B cell (primary cell): ENCODE results near the gene CBL. TPM values are rescaled to one million over a fixed set of nuclear protein-coding genes. Genes with fewer than 3 reads are reported as not detected.

Experiments used
- ATAC-seq: fragments of 200-7000 bp; cut with Tn5 transposase; one replicate; pipeline ENCODE4 v1.10.0; 2021; ENCODE audit warnings: low read depth, mild to moderate bottlenecking, moderate number of reproducible peaks, moderate library complexity
- CTCF ChIA-PET: fragments of 350-600 bp; sonication (Branson Sonifier 250); formaldehyde crosslinking; loops from one replicate; lab custom pipeline; 2021; ENCODE audit warnings: antibody characterized with exemption, inconsistent platforms; lab: Charles Lee
- POLR2A ChIA-PET: fragments of 350-600 bp; sonication (Branson Sonifier 250); formaldehyde crosslinking; loops from one replicate; lab custom pipeline; 2021; ENCODE audit warnings: antibody characterized with exemption; lab: Charles Lee
- DNase-seq: peaks from one replicate; pipeline ENCODE4 v3.0.0; 2013
- H2AFZ ChIP-seq: 2 replicates; pipeline ENCODE4 v1.6.1; 2012; ENCODE audit warnings: mild to moderate bottlenecking, low read depth, low read length; ENCODE audit not compliant: insufficient read depth, poor library complexity, severe bottlenecking
- H3K27ac ChIP-seq, 2 donors: 1 replicate in 1 of 2; 2 replicates in 1 of 2; pipeline ENCODE4 v1.5.1; 2012 to 2013; ENCODE audit warnings: low read length in 2 of 2, mild to moderate bottlenecking in 2 of 2, moderate library complexity in 1 of 2
- H3K27me3 ChIP-seq, 4 experiments: fragments of 200-600 bp in 1 of 4; sonication (generic) in 1 of 4; replicated peaks in 1 of 4; 1 replicate in 2 of 4; 2 replicates in 2 of 4; pipeline versions ENCODE4 v1.6.1 to v1.7.0; 2013 to 2016; ENCODE audit warnings: low read length in 3 of 4, mild to moderate bottlenecking in 2 of 4, mixed read lengths in 1 of 4, moderate library complexity in 1 of 4; ENCODE audit not compliant: insufficient read depth in 4 of 4, control insufficient read depth in 3 of 4; ENCODE audit errors: control extremely low read depth in 1 of 4
- H3K36me3 ChIP-seq, 2 experiments: replicated peaks in 1 of 2; 1 replicate in 1 of 2; 2 replicates in 1 of 2; pipeline versions ENCODE4 v1.6.1 to v1.7.1; 2013; ENCODE audit warnings: low read length in 1 of 2; ENCODE audit not compliant: insufficient read depth in 2 of 2, control insufficient read depth in 1 of 2; ENCODE audit errors: control extremely low read depth in 1 of 2, extremely low read depth in 1 of 2
- H3K4me1 ChIP-seq, 2 donors: fragments of 200-600 bp in 1 of 2; sonication (generic) in 1 of 2; 1 replicate in 1 of 2; 2 replicates in 1 of 2; pipeline versions ENCODE4 v1.5.1 to v1.6.1; 2013 to 2017; ENCODE audit warnings: low read length in 2 of 2; ENCODE audit not compliant: control insufficient read depth in 2 of 2, insufficient read depth in 2 of 2
- H3K4me2 ChIP-seq: replicated peaks from 2 replicates; pipeline ENCODE3; 2012; ENCODE audit warnings: mild to moderate bottlenecking, low read depth, low read length; ENCODE audit not compliant: poor library complexity, severe bottlenecking
- H3K4me3 ChIP-seq, 5 experiments: fragments of 200-600 bp in 1 of 5; sonication (generic) in 1 of 5; 1 replicate in 3 of 5; 2 replicates in 2 of 5; pipeline versions ENCODE4 v1.5.1 to v1.7.0; 2011 to 2016; ENCODE audit warnings: low read length in 4 of 5, mild to moderate bottlenecking in 4 of 5, low read depth in 2 of 5, control low read depth in 1 of 5, moderate library complexity in 1 of 5; ENCODE audit not compliant: insufficient read depth in 1 of 5; ENCODE audit errors: control extremely low read depth in 1 of 5, extremely low read depth in 1 of 5
- H3K79me2 ChIP-seq: fragments of 200-600 bp; sonication (generic); one replicate; pipeline ENCODE4 v1.6.0; 2016; ENCODE audit warnings: low read length; ENCODE audit not compliant: control insufficient read depth, insufficient read depth
- H3K9ac ChIP-seq: fragments of 200-600 bp; sonication (generic); 2 replicates; pipeline ENCODE4 v1.6.1; 2017; ENCODE audit warnings: mild to moderate bottlenecking, low read length, moderate library complexity
- H3K9me3 ChIP-seq, 3 donors: one replicate each; pipeline versions ENCODE4 v1.6.1 to v1.7.1; 2013; ENCODE audit warnings: low read length in 2 of 3; ENCODE audit not compliant: control insufficient read depth in 2 of 3, insufficient read depth in 1 of 3; ENCODE audit errors: control extremely low read depth in 1 of 3
- H4K20me1 ChIP-seq: 2 replicates; pipeline ENCODE4 v1.6.0; 2012; ENCODE audit warnings: mild to moderate bottlenecking, low read length; ENCODE audit not compliant: insufficient read depth, control insufficient read depth, poor library complexity, severe bottlenecking
- H3K27ac Mint-ChIP-seq: one replicate; pipeline ENCODE4 v1.8.0; 2021; ENCODE audit warnings: mixed read lengths
- H3K27me3 Mint-ChIP-seq: one replicate; pipeline ENCODE4 v1.8.0; 2021; ENCODE audit warnings: mixed read lengths
- H3K4me1 Mint-ChIP-seq: one replicate; pipeline ENCODE4 v1.8.0; 2021; ENCODE audit warnings: mixed read lengths
- H3K4me3 Mint-ChIP-seq: one replicate; pipeline ENCODE4 v1.8.0; 2021; ENCODE audit warnings: mixed read lengths
- H3K9me3 Mint-ChIP-seq: one replicate; pipeline ENCODE4 v1.8.0; 2022; ENCODE audit warnings: mixed read lengths; ENCODE audit not compliant: insufficient read depth
- CTCF ChIP-seq: fragments of 200-600 bp; IDR thresholded peaks from one replicate; pipeline ENCODE4 v1.8.0; 2022; ENCODE audit warnings: antibody characterized with exemption, mild to moderate bottlenecking
- EZH2 ChIP-seq: IDR thresholded peaks from 2 replicates; pipeline ENCODE4 v1.6.1; 2012; ENCODE audit warnings: borderline replicate concordance, low read depth, mild to moderate bottlenecking, moderate library complexity, low read length; ENCODE audit not compliant: insufficient read depth, poor library complexity, severe bottlenecking
- WGBS: methylation state at CpG from one replicate; pipeline ENCODE4 v1.1.5; 2013; ENCODE audit warnings: missing lambda C conversion rate; ENCODE audit not compliant: insufficient coverage; 5-methylcytosine and 5-hydroxymethylcytosine counted together
- intact Hi-C: fragments of 100-400 bp; cut with micrococcal nuclease; formaldehyde crosslinking; loops from one replicate; pipeline ENCODE4 v1.10.0; 2022
- polyA plus RNA-seq: library from polyadenylated mRNA; depleted of rRNA; stranded (reverse); fragments of >200 nt; gene quantifications from 2 replicates; pipeline ENCODE4 v1.2.3, GENCODE V29; 2012
- total RNA-seq, 2 donors: library from RNA; stranded (reverse); fragments of 120-200 nt in 1 of 2; gene quantifications; 1 replicate in 1 of 2; 2 replicates in 1 of 2; pipeline versions ENCODE4 v1.2.3 to v1.2.4, GENCODE V29; 2013 to 2022

Gene CBL
- total and polyA plus RNA-seq, 2 donors (not counting 1 experiment from before 2014, with no cell fraction given) = 11.7 to 35.2 TPM

- peaks cover 16% of the 10 kb centered on the region for H3K4me1 Mint-ChIP-seq
- H3K27ac Mint-ChIP-seq = peak overlapping the region; percentile 35
- CTCF ChIA-PET = interaction anchor here (0.7 to 4.2 kb wide), 33 partner anchors 8 to 1096 kb away, joined by 3 to 61 read pairs (median 4); partner anchors contain the start of genes C1QTNF5, MFRP, RNF26 and USP2
- TF ChIP-seq EZH2 (no peak), CTCF (peak; percentile 100)
- Histone ChIP-seq H3K9ac (peak overlapping the region; percentile 85), H3K4me2 (peak overlapping the region; percentile 100), H3K79me2 (no peaks in the 10 kb centered on the region), H4K20me1 (no peaks in the 10 kb centered on the region), H2AFZ (peak overlapping the region; percentile 99), H3K9me3 (no peaks in the 10 kb centered on the region), H3K27me3 (peaks cover 0 to 39% (median 13%) of the 10 kb centered on the region in 4 experiments), H3K36me3 (no peaks in the 10 kb centered on the region), H3K4me3 (peak overlapping the region; percentile 32 to 94 (median 70)), H3K4me1 (peaks cover 3 to 17% of the 10 kb centered on the region in 2 donors), H3K27ac (no peak overlapping the region)
- DNase-seq (peak; percentile 82), ATAC-seq (peak; percentile 88)
- WGBS = under 1% methylated on average over 54 of the region's 54 CpGs
- POLR2A ChIA-PET = interaction anchor here (0.7 kb wide), 1 partner anchor 1527 kb away, joined by 4 read pairs; no protein-coding TSS in a partner anchor
- H3K27me3 Mint-ChIP-seq = peaks cover 42% of the 10 kb centered on the region
- H3K9me3 Mint-ChIP-seq = no peaks in the 10 kb centered on the region
- H3K4me3 Mint-ChIP-seq = peak overlapping the region; percentile 93
- intact Hi-C loops = loop anchor here (1.0 to 2.0 kb wide), 2 partner anchors 22 to 25 kb away; partner anchors contain the start of genes RNF26 and USP2
These were observed 150.4 kb downstream of the CBL start for GRCh38 chr11:119356349-119357031.

GRCh38 chr11:119357074-119357473 is 150.9 kb downstream of the CBL start:
- Mint-ChIP-seq H3K4me1 (peaks cover 16% of the 10 kb centered on the region), H3K4me3 (peak overlapping the region; percentile 65), H3K9me3 (no peaks in the 10 kb centered on the region), H3K27me3 (peaks cover 41% of the 10 kb centered on the region), H3K27ac (no peak overlapping the region)
- POLR2A ChIA-PET = no interaction called here
- no peaks in the 10 kb centered on the region for H3K79me2 ChIP-seq
- no peak for TF ChIP-seq CTCF
- no peak for TF ChIP-seq EZH2
- peak overlapping the region in 4 of 5 experiments; percentile 54 to 94 (median 70) for H3K4me3 ChIP-seq
- no peaks in the 10 kb centered on the region for H3K9me3 ChIP-seq
- H3K27ac ChIP-seq = no peak overlapping the region
- peaks cover 0 to 39% (median 11%) of the 10 kb centered on the region in 4 experiments for H3K27me3 ChIP-seq
- H4K20me1 ChIP-seq = no peaks in the 10 kb centered on the region
- no peaks in the 10 kb centered on the region for H3K36me3 ChIP-seq
- DNase-seq (no peak), ATAC-seq (no peak)
- H3K4me2 ChIP-seq = peak overlapping the region; percentile 100
- H3K9ac ChIP-seq = peak overlapping the region; percentile 85
- peak overlapping the region; percentile 99 for H2AFZ ChIP-seq
- peaks cover 3 to 17% of the 10 kb centered on the region in 2 donors for H3K4me1 ChIP-seq
- CTCF ChIA-PET = interaction anchor here (0.7 to 4.2 kb wide), 16 partner anchors 8 to 751 kb away, joined by 3 to 61 read pairs (median 10); partner anchors contain the start of genes C1QTNF5, MFRP and USP2
- intact Hi-C loops = loop anchor here (2.0 kb wide), 1 partner anchor 22 kb away; the partner anchor contains the start of gene RNF26
- WGBS = 67% methylated on average over 5 of the region's 13 CpGs
